Upper lobe of right lung (tissue), 1 donor: ENCODE results near the gene AMPD3. TPM values are rescaled to one million over a fixed set of nuclear protein-coding genes. Genes with fewer than 3 reads are reported as not detected.

Experiments
- ATAC-seq: fragments of 200-7000 bp; cut with Tn5 transposase; one replicate; pipeline ENCODE4 v1.9.1; 2020; ENCODE audit warnings: mild to moderate bottlenecking, moderate library complexity
- DNase-seq: peaks from one replicate; pipeline ENCODE4 v3.0.0-alpha.2; 2020
- H3K27ac ChIP-seq: fragments of 200-600 bp; one replicate; pipeline ENCODE4 v1.8.0; 2022
- H3K27me3 ChIP-seq: fragments of 200-600 bp; one replicate; pipeline ENCODE4 v1.8.0; 2022; ENCODE audit warnings: mild to moderate bottlenecking
- H3K36me3 ChIP-seq: fragments of 200-600 bp; one replicate; pipeline ENCODE4 v1.8.0; 2022
- H3K4me1 ChIP-seq: fragments of 200-600 bp; one replicate; pipeline ENCODE4 v1.8.0; 2022
- H3K4me3 ChIP-seq: fragments of 200-600 bp; one replicate; pipeline ENCODE4 v1.8.0; 2022; ENCODE audit warnings: mild to moderate bottlenecking
- H3K9me3 ChIP-seq: fragments of 200-600 bp; one replicate; pipeline ENCODE4 v1.8.0; 2022
- intact Hi-C: fragments of 100-400 bp; cut with DNase I; formaldehyde crosslinking; loops from one replicate; pipeline ENCODE4 v1.11.0; 2022
- total RNA-seq: library from RNA; stranded (reverse); fragmentation: NEBNext Ultra II Directional; extraction: Animal tissue kit (Norgen Biotek cat#: 25700); gene quantifications from one replicate; pipeline ENCODE4 v1.2.1, GENCODE V29; 2021
- TF ChIP-seq, protein P1 (sequence below): fragments of 200-600 bp; IDR thresholded peaks from one replicate; pipeline ENCODE4 v1.8.0; 2022; ENCODE audit warnings: antibody characterized with exemption
- donor health status: DM: no; HTN: yes; CAD: no; lungs with severe emphysema.

AMPD3 gene
- total RNA-seq, 1 donor from 2014 or later: 11.6 TPM

DNA sequence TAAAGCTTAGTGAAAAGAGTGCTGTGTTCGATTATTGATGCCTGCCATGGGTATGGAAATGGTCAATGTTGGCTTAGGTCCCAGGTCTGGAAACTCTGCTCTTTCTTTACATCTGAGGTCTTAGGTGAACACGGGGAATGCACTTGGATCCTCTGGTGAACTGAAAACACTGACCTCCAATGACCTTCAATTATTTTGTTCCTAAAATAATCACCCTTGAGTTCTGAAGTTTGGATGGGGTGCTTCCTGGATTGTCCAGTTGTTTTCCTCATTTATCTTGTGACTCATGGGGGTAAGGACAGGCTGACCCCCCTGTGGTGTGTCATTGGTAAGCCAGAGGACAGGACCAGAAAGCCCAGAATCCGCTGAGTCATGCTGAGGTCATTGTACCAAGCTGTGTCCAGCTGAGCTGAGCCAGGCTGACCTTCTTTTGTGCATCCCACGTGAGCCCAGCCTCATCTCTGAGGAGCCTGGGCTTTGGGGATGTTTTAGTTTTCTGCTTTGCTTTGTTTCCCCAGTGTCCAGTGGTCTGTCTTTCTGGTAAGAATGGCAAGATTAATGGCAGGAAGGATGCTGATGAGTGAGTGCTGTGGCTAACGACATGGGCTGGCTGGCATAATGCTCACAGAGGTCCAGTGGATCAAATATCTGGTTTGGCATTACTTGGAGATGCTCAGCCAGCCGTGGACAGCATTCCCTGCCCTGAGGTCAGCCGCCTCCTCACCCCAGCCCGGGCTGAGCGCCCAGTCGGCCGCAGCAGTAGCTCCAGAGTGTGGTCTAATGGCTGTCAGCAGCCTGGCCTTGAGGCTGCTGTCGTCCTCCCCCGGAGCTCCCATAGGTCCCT is 35.6 kb downstream of the AMPD3 start:
- Histone ChIP-seq H3K4me3 (no peak overlapping the region), H3K36me3 (peaks cover 18% of the 10 kb centered on the region), H3K27ac (peak overlapping the region; percentile 26), H3K9me3 (no peaks in the 10 kb centered on the region), H3K4me1 (peaks cover 8% of the 10 kb centered on the region), H3K27me3 (no peaks in the 10 kb centered on the region)
- ATAC-seq (peak; percentile 59), DNase-seq (no peak)
- intact Hi-C loops: no loop called here
- TF ChIP-seq, protein P1, sequence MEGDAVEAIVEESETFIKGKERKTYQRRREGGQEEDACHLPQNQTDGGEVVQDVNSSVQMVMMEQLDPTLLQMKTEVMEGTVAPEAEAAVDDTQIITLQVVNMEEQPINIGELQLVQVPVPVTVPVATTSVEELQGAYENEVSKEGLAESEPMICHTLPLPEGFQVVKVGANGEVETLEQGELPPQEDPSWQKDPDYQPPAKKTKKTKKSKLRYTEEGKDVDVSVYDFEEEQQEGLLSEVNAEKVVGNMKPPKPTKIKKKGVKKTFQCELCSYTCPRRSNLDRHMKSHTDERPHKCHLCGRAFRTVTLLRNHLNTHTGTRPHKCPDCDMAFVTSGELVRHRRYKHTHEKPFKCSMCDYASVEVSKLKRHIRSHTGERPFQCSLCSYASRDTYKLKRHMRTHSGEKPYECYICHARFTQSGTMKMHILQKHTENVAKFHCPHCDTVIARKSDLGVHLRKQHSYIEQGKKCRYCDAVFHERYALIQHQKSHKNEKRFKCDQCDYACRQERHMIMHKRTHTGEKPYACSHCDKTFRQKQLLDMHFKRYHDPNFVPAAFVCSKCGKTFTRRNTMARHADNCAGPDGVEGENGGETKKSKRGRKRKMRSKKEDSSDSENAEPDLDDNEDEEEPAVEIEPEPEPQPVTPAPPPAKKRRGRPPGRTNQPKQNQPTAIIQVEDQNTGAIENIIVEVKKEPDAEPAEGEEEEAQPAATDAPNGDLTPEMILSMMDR: no peak

DNA sequence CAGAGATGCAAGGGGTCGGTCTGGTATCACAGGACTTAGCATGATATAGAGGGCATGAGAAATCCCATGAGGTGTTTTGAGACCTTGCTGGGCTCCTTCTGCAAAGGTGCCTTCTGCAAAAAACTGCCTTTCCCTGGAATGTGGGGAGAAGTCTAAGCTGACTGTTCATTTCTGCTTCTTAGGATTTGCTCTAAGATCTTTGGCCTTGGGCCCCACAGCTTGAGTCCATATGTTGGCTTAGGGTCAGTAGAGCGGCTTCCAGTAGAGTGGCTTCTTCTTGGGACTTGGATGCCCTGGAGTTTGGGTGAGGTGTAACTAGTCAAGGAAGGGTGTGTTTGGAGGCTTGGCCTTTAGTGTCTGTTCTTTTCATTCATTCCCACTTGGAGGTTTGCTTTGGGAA is 37.0 kb downstream of the AMPD3 start:
- no peak for DNase-seq
- no peak overlapping the region for H3K4me3 ChIP-seq
- H3K36me3 ChIP-seq: peaks cover 18% of the 10 kb centered on the region
- intact Hi-C loops: no loop called here
- H3K27me3 ChIP-seq: no peaks in the 10 kb centered on the region
- TF ChIP-seq, protein P1: no peak
- no peak for ATAC-seq
- H3K4me1 ChIP-seq: peaks cover 8% of the 10 kb centered on the region
- H3K27ac ChIP-seq: no peak overlapping the region
- H3K9me3 ChIP-seq: no peaks in the 10 kb centered on the region

DNA sequence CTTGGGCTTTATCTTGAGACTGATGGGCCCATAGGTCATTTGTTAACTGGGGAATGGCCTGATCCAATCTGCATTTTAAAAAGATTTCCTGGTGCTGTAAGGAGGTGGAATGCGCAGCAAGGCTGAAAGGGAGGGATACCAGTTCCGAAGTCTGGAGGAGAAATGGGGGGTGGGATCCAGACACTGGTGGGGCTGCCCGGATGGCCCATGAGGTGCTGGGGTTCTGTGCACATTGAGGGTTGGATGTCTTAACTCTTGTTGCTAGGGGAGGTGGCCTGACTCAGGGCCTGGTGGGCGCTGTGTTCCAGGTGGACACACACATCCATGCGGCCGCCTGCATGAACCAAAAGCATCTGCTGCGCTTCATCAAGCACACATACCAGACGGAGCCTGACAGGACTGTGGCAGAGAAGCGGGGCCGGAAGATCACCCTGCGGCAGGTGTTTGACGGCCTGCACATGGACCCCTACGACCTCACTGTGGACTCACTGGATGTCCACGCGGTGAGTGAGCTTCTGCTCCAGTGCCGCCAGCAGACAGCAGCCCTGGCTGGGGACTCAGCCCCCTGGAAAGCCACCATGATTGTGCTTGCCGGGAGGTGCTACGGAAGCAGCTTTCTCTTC is 38.1 kb downstream of the AMPD3 start:
- H3K4me3 ChIP-seq: no peak overlapping the region
- intact Hi-C loops: no loop called here
- H3K27me3 ChIP-seq: no peaks in the 10 kb centered on the region
- TF ChIP-seq, protein P1: no peak
- peaks cover 18% of the 10 kb centered on the region for H3K36me3 ChIP-seq
- no peak overlapping the region for H3K27ac ChIP-seq
- H3K9me3 ChIP-seq: no peaks in the 10 kb centered on the region
- peaks cover 8% of the 10 kb centered on the region for H3K4me1 ChIP-seq
- ATAC-seq (no peak), DNase-seq (no peak)

DNA sequence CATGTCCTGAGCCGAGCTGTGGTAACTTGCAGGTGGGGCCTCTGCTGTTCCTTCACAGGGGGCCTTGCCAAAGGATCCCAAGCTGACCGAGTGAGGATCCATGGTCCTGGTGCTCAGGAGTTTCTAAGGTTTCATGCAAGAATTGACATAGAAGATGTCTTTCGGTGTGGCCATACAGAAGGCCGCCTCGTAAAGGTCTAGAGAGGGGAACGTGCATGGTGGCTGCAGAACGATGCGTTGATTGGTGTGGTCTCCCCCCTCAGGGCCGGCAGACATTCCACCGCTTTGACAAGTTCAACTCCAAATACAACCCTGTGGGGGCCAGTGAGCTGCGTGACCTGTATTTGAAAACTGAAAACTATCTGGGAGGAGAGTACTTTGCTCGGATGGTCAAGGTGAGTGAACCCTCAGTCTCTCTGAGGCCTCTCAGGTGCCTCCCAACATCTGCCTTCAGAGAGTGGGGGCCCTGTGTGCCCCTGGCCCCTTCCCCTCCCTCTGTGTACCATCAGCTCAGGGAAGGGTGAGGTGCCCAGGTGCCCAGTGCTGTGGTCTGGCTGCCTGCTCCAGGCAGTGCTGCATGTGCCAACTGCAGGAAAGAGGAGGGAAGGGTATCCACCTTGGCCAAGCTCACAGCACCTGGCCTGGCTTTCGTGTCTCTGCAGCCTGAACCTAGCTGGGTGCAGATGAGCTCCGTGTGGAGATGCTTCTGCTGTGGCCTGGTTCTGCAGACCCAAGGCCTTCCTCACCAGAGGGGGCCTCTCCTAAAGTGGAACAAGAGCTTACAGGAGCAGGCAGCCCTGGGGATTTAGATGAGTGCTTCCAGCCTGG is 39.8 kb downstream of the AMPD3 start:
- H3K27ac ChIP-seq: no peak overlapping the region
- peaks cover 19% of the 10 kb centered on the region for H3K36me3 ChIP-seq
- H3K4me1 ChIP-seq: peaks cover 8% of the 10 kb centered on the region
- H3K9me3 ChIP-seq: no peaks in the 10 kb centered on the region
- ATAC-seq: no peak
- no peaks in the 10 kb centered on the region for H3K27me3 ChIP-seq
- TF ChIP-seq, protein P1: no peak
- H3K4me3 ChIP-seq: no peak overlapping the region
- DNase-seq: no peak
- intact Hi-C loops: no loop called here

DNA sequence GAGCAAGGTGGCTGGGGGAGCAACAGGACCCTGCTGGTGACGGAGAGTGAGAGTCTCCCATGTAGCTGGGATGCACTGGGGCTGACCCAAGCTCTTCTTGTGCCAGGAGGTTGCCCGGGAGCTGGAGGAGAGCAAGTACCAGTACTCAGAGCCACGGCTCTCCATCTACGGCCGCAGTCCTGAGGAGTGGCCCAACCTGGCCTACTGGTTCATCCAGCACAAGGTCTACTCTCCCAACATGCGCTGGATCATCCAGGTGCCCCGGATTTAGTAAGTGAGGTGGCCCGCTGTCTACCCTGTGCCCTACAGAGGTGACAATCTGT is 40.4 kb downstream of the AMPD3 start:
- intact Hi-C loops: no loop called here
- H3K27me3 ChIP-seq: no peaks in the 10 kb centered on the region
- H3K27ac ChIP-seq: no peak overlapping the region
- H3K36me3 ChIP-seq: peaks cover 25% of the 10 kb centered on the region
- peaks cover 3% of the 10 kb centered on the region for H3K4me1 ChIP-seq
- ATAC-seq (no peak), DNase-seq (no peak)
- TF ChIP-seq, protein P1: no peak
- no peaks in the 10 kb centered on the region for H3K9me3 ChIP-seq
- no peak overlapping the region for H3K4me3 ChIP-seq
